Mucosa of rectum (tissue), 2 donors: Measurements from ENCODE around the gene RGS6.

ENCODE experiments used
- H3K27ac ChIP-seq, 2 donors: one replicate each; pipeline ENCODE4 v1.7.0; 2013; ENCODE audit warnings: inconsistent platforms in 2 of 2, low read depth in 2 of 2, low read length in 2 of 2
- H3K27me3 ChIP-seq, 2 donors: one replicate each; pipeline ENCODE4 v1.7.0; 2013; ENCODE audit warnings: low read length in 2 of 2; ENCODE audit not compliant: control insufficient read depth in 2 of 2, insufficient read depth in 2 of 2
- H3K36me3 ChIP-seq, 2 donors: one replicate each; pipeline ENCODE4 v1.7.0; 2013; ENCODE audit warnings: low read length in 2 of 2; ENCODE audit not compliant: control insufficient read depth in 2 of 2, insufficient read depth in 2 of 2
- H3K4me1 ChIP-seq, 2 donors: one replicate each; pipeline ENCODE4 v1.7.0; 2013; ENCODE audit warnings: low read length in 2 of 2, mild to moderate bottlenecking in 1 of 2; ENCODE audit not compliant: control insufficient read depth in 2 of 2, insufficient read depth in 2 of 2
- H3K4me3 ChIP-seq, 2 donors: one replicate each; pipeline ENCODE4 v1.7.0; 2013; ENCODE audit warnings: low read length in 2 of 2
- H3K9ac ChIP-seq, 2 donors: one replicate each; pipeline ENCODE4 v1.7.0; 2013; ENCODE audit warnings: low read length in 2 of 2, low read depth in 1 of 2, mild to moderate bottlenecking in 1 of 2
- H3K9me3 ChIP-seq, 2 donors: one replicate each; pipeline ENCODE4 v1.7.0; 2013; ENCODE audit warnings: low read length in 2 of 2; ENCODE audit not compliant: control insufficient read depth in 2 of 2
- donor health status: healthy.
- donor health status: Normal muscosa, but diverticular disease.

The RGS6 gene

GRCh38 chr14:72605096-72605920, 673.1 kb downstream of the RGS6 start:
- Histone ChIP-seq H3K27ac (no peak overlapping the region), H3K4me3 (no peak overlapping the region), H3K36me3 (no peaks in the 10 kb centered on the region), H3K4me1 (no peaks in the 10 kb centered on the region), H3K9me3 (no peaks in the 10 kb centered on the region), H3K27me3 (no peaks in the 10 kb centered on the region), H3K9ac (no peak overlapping the region)

GRCh38 chr14:72605921-72606220, 673.6 kb downstream of the RGS6 start:
- H3K4me3 ChIP-seq, result no peak overlapping the region
- H3K9me3 ChIP-seq, result no peaks in the 10 kb centered on the region
- H3K27me3 ChIP-seq, result no peaks in the 10 kb centered on the region
- no peak overlapping the region for H3K27ac ChIP-seq
- no peaks in the 10 kb centered on the region for H3K4me1 ChIP-seq
- H3K9ac ChIP-seq, result no peak overlapping the region
- no peaks in the 10 kb centered on the region for H3K36me3 ChIP-seq

GRCh38 chr14:72606879-72607278, 674.6 kb downstream of the RGS6 start:
- Histone ChIP-seq H3K9ac (no peak overlapping the region), H3K4me1 (no peaks in the 10 kb centered on the region), H3K36me3 (no peaks in the 10 kb centered on the region), H3K27me3 (no peaks in the 10 kb centered on the region), H3K9me3 (no peaks in the 10 kb centered on the region), H3K27ac (no peak overlapping the region), H3K4me3 (no peak overlapping the region)

- Histone ChIP-seq H3K4me1 (no peaks in the 10 kb centered on the region), H3K36me3 (no peaks in the 10 kb centered on the region), H3K9ac (no peak overlapping the region), H3K9me3 (no peaks in the 10 kb centered on the region), H3K27me3 (no peaks in the 10 kb centered on the region), H3K4me3 (no peak overlapping the region), H3K27ac (no peak overlapping the region)
Observed at GRCh38 chr14:72607386-72608130, 675.3 kb downstream of the RGS6 start.

GRCh38 chr14:72608391-72609204, 676.4 kb downstream of the RGS6 start:
- Histone ChIP-seq H3K9ac (no peak overlapping the region), H3K36me3 (no peaks in the 10 kb centered on the region), H3K4me1 (no peaks in the 10 kb centered on the region), H3K27ac (no peak overlapping the region), H3K27me3 (no peaks in the 10 kb centered on the region), H3K9me3 (no peaks in the 10 kb centered on the region), H3K4me3 (no peak overlapping the region)

GRCh38 chr14:72609205-72609916, 677.1 kb downstream of the RGS6 start:
- no peak overlapping the region for H3K27ac ChIP-seq
- no peaks in the 10 kb centered on the region for H3K27me3 ChIP-seq
- no peaks in the 10 kb centered on the region for H3K36me3 ChIP-seq
- no peaks in the 10 kb centered on the region for H3K4me1 ChIP-seq
- H3K9me3 ChIP-seq, result no peaks in the 10 kb centered on the region
- H3K9ac ChIP-seq, result no peak overlapping the region
- H3K4me3 ChIP-seq, result no peak overlapping the region

GRCh38 chr14:72610096-72610830, 678.0 kb downstream of the RGS6 start:
- H3K4me1 ChIP-seq, result no peaks in the 10 kb centered on the region
- no peaks in the 10 kb centered on the region for H3K27me3 ChIP-seq
- H3K9me3 ChIP-seq, result no peaks in the 10 kb centered on the region
- H3K9ac ChIP-seq, result no peak overlapping the region
- H3K4me3 ChIP-seq, result no peak overlapping the region
- H3K27ac ChIP-seq, result no peak overlapping the region
- H3K36me3 ChIP-seq, result no peaks in the 10 kb centered on the region

- Histone ChIP-seq H3K36me3 (no peaks in the 10 kb centered on the region), H3K27me3 (no peaks in the 10 kb centered on the region), H3K4me3 (no peak overlapping the region), H3K9me3 (no peaks in the 10 kb centered on the region), H3K4me1 (no peaks in the 10 kb centered on the region), H3K9ac (no peak overlapping the region), H3K27ac (no peak overlapping the region)
Observed at GRCh38 chr14:72610831-72611200, 678.6 kb downstream of the RGS6 start.

GRCh38 chr14:72611506-72611905, 679.3 kb downstream of the RGS6 start:
- Histone ChIP-seq H3K27me3 (no peaks in the 10 kb centered on the region), H3K4me1 (no peaks in the 10 kb centered on the region), H3K27ac (no peak overlapping the region), H3K36me3 (no peaks in the 10 kb centered on the region), H3K9ac (no peak overlapping the region), H3K9me3 (no peaks in the 10 kb centered on the region), H3K4me3 (no peak overlapping the region)
